C4-2B (cell line): ENCODE measurements around the gene WBP2.

Experiments used
- CTCF ChIP-seq: fragments of 450-650 bp; conservative IDR thresholded peaks from 2 replicates; pipeline ENCODE4 v1.5.1; 2017; ENCODE audit warnings: mild to moderate bottlenecking
- ZFX ChIP-seq: fragments of 450-650 bp; IDR thresholded peaks from 2 replicates; pipeline ENCODE4 v1.6.1; 2017

- TF ChIP-seq CTCF (no peak), ZFX (no peak)
These were observed 43.7 kb upstream of the WBP2 start for GRCh38 chr17:75898791-75899190.
